HepG2 (cell line): ENCODE measurements around the gene CNPY4. TPM values are rescaled to one million over a fixed set of nuclear protein-coding genes. Genes with fewer than 3 reads are reported as not detected.

Source experiments
- EED ChIP-seq: sonication (generic); formaldehyde crosslinking; IDR thresholded peaks from 2 replicates; pipeline ENCODE4 v1.5.0; 2020; ENCODE audit warnings: mild to moderate bottlenecking, missing genetic modification reagents
- ELF4 ChIP-seq: sonication (generic); formaldehyde crosslinking; IDR thresholded peaks from 2 replicates; pipeline ENCODE4 v1.5.0; 2020; ENCODE audit warnings: missing genetic modification reagents, mild to moderate bottlenecking, moderate library complexity, borderline replicate concordance
- FOXO1 ChIP-seq: sonication (generic); formaldehyde crosslinking; IDR thresholded peaks from 2 replicates; pipeline ENCODE4 v1.4.0; 2020; ENCODE audit warnings: missing genetic modification reagents
- MAF1 ChIP-seq: sonication (generic); formaldehyde crosslinking; IDR thresholded peaks from 2 replicates; pipeline ENCODE4 v1.5.0; 2020; ENCODE audit warnings: missing genetic modification reagents, borderline replicate concordance
- MAZ ChIP-seq, 2 experiments: sonication (generic) in 1 of 2; formaldehyde crosslinking in 1 of 2; IDR thresholded peaks; 2 replicates each; pipeline versions ENCODE4 v1.5.0 to v1.6.1; 2012 to 2020; ENCODE audit warnings: low read depth in 2 of 2, mild to moderate bottlenecking in 2 of 2, borderline replicate concordance in 1 of 2, improper control_type of control experiment in 1 of 2, low read length in 1 of 2, missing genetic modification reagents in 1 of 2, moderate library complexity in 1 of 2
- MLLT10 ChIP-seq: sonication (generic); formaldehyde crosslinking; IDR thresholded peaks from 2 replicates; pipeline ENCODE4 v1.4.0; 2020; ENCODE audit warnings: missing genetic modification reagents
- NFYC ChIP-seq: IDR thresholded peaks from 2 replicates; pipeline ENCODE4 v1.6.1; 2016; ENCODE audit warnings: missing genetic modification reagents, missing compliant biosample characterization
- NKX3-1 ChIP-seq: sonication (generic); formaldehyde crosslinking; IDR thresholded peaks from 2 replicates; pipeline ENCODE4 v1.5.0; 2020; ENCODE audit warnings: missing genetic modification reagents
- PHF21A ChIP-seq: sonication (generic); formaldehyde crosslinking; IDR thresholded peaks from 2 replicates; pipeline ENCODE4 v1.5.0; 2020; ENCODE audit warnings: mild to moderate bottlenecking, missing genetic modification reagents
- PTBP1 ChIP-seq: fragments of 200-400 bp; formaldehyde crosslinking; IDR thresholded peaks from 2 replicates; pipeline ENCODE4 v1.6.1; 2018; ENCODE audit warnings: low read length, low read depth; ENCODE audit not compliant: poor library complexity, severe bottlenecking
- RFX1 ChIP-seq: fragments of 450-650 bp; IDR thresholded peaks from 2 replicates; pipeline ENCODE4 v1.6.1; 2017
- ZBTB7A ChIP-seq: sonication (generic); formaldehyde crosslinking; IDR thresholded peaks from 2 replicates; pipeline ENCODE4 v1.8.0; 2022; ENCODE audit warnings: mild to moderate bottlenecking, missing genetic modification reagents
- ZNF343 ChIP-seq: sonication (generic); formaldehyde crosslinking; IDR thresholded peaks from 2 replicates; pipeline ENCODE4 v1.4.0; 2020; ENCODE audit warnings: mild to moderate bottlenecking, missing genetic modification reagents
- ZNF780A ChIP-seq: sonication (generic); formaldehyde crosslinking; IDR thresholded peaks from 2 replicates; pipeline ENCODE4 v1.8.0; 2022; ENCODE audit warnings: mild to moderate bottlenecking, missing genetic modification reagents, moderate library complexity
- polyA plus RNA-seq, 8 experiments: library from polyadenylated mRNA; depleted of rRNA in 3 of 8; stranded (reverse) in 7 of 8; unstranded in 1 of 8; fragments of >200 nt; fragmentation: Illumina TruSeq in 4 of 8; extraction: Trizol in 4 of 8; gene quantifications; 2 replicates each; pipeline versions ENCODE4 v1.2.1 to v1.2.3, GENCODE V29; 2011 to 2016; ENCODE audit warnings: low read depth in 4 of 8, missing spikeins in 1 of 8, mixed read lengths in 1 of 8; ENCODE audit not compliant: insufficient read depth in 1 of 8
- total RNA-seq, 5 experiments: library from RNA; depleted of rRNA; stranded (reverse); fragments of >200 nt; fragmentation: Illumina TruSeq; extraction: Trizol; gene quantifications; 2 replicates each; pipeline ENCODE4 v1.2.3, GENCODE V29; 2016; ENCODE audit warnings: low read depth in 1 of 5
- TF ChIP-seq, protein P1 (sequence below), 2 experiments: sonication (generic) in 1 of 2; formaldehyde crosslinking in 1 of 2; IDR thresholded peaks; 2 replicates each; pipeline versions ENCODE4 v1.6.1 to v1.9.0; 2014 to 2022; ENCODE audit warnings: antibody characterized with exemption in 1 of 2, borderline replicate concordance in 1 of 2, inconsistent platforms in 1 of 2, low read depth in 1 of 2, missing genetic modification reagents in 1 of 2
- TF ChIP-seq, protein P2 (sequence below): sonication (generic); formaldehyde crosslinking; IDR thresholded peaks from 2 replicates; pipeline ENCODE4 v1.8.1; 2023; ENCODE audit warnings: mild to moderate bottlenecking, inconsistent platforms, moderate library complexity, missing genetic modification reagents, borderline replicate concordance
- TF ChIP-seq, protein P3 (sequence below): sonication (generic); formaldehyde crosslinking; IDR thresholded peaks from 2 replicates; pipeline ENCODE4 v1.5.1; 2020; ENCODE audit warnings: mild to moderate bottlenecking, missing genetic modification reagents
- TF ChIP-seq, protein P4 (sequence below): sonication (generic); formaldehyde crosslinking; IDR thresholded peaks from 2 replicates; pipeline ENCODE4 v1.5.0; 2020; ENCODE audit warnings: mild to moderate bottlenecking, low read depth, missing genetic modification reagents, borderline replicate concordance

CNPY4 gene
- total and polyA plus RNA-seq, 2 of the 13 experiments (the other 11 are each of a cell fraction or from before 2014, with no cell fraction given) = 6.2 to 12.7 TPM

DNA sequence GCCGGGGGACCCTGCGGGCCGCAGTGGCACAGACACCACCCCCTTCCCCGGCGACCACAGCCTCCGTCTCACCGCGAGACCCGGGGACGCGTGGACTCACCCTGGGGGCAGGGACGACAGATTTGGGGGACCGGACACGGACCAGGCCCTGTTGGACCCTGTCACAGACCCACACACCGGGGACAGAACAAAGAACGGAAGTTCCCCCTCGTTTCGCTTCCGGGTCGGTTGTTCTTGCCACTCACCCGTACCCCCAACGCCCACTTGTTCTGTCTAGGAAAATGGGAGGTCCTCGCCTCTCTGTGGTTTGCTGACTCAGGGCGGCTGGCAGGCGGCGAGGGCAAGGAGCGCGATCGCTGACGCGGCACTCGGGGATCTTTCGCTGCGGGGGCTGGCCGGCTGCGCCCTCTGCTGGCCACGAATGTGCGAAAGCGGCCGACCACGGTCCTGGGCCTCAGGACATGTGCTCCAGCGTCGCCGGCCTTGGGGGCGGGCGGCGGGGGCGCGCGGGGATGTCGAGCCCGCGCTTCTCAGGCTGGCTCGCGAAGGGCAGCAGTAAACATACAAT is 37.8 kb upstream of the CNPY4 start, which contains the start of gene ZNF3 (continued):
- TF ChIP-seq, protein P1, sequence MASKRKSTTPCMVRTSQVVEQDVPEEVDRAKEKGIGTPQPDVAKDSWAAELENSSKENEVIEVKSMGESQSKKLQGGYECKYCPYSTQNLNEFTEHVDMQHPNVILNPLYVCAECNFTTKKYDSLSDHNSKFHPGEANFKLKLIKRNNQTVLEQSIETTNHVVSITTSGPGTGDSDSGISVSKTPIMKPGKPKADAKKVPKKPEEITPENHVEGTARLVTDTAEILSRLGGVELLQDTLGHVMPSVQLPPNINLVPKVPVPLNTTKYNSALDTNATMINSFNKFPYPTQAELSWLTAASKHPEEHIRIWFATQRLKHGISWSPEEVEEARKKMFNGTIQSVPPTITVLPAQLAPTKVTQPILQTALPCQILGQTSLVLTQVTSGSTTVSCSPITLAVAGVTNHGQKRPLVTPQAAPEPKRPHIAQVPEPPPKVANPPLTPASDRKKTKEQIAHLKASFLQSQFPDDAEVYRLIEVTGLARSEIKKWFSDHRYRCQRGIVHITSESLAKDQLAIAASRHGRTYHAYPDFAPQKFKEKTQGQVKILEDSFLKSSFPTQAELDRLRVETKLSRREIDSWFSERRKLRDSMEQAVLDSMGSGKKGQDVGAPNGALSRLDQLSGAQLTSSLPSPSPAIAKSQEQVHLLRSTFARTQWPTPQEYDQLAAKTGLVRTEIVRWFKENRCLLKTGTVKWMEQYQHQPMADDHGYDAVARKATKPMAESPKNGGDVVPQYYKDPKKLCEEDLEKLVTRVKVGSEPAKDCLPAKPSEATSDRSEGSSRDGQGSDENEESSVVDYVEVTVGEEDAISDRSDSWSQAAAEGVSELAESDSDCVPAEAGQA (IDR thresholded peaks at IDR 0.05; ENCODE audit: low read depth) = 0 out of 2 replicates have a peak, but pooled peaks have one; percentile 55
- TF ChIP-seq, protein P1 (CRISPR knock-in tag; IDR thresholded peaks at IDR 0.05; ENCODE audit: borderline replicate concordance) = no peak; the same call in 1 of the 2 replicates
- TF ChIP-seq PTBP1 (no peak), MAZ (IDR thresholded peaks at IDR 0.05; ENCODE audit: borderline replicate concordance, low read depth, low read length) (peak; percentile 83), MAZ (CRISPR knock-in tag; IDR thresholded peaks at IDR 0.05; ENCODE audit: low read depth) (peak; percentile 97), NFYC (CRISPR knock-in tag) (no peak; the same call in 1 of the 2 replicates), ZNF343 (CRISPR knock-in tag) (no peak), MAF1 (CRISPR knock-in tag) (peak; percentile 81), EED (CRISPR knock-in tag) (no peak; the same call in 1 of the 2 replicates), NKX3-1 (peak; percentile 46; the same call in 1 of the 2 replicates), RFX1 (no peak), ZNF780A (CRISPR knock-in tag) (no peak), ZBTB7A (CRISPR knock-in tag) (peak; percentile 16; the same call in 1 of the 2 replicates), MLLT10 (no peak; the same call in 1 of the 2 replicates), FOXO1 (CRISPR knock-in tag) (peak; percentile 77), PHF21A (CRISPR knock-in tag) (peak; percentile 94), ELF4 (CRISPR knock-in tag) (0 out of 2 replicates have a peak, but pooled peaks have one; percentile 29)
- TF ChIP-seq, protein P2, sequence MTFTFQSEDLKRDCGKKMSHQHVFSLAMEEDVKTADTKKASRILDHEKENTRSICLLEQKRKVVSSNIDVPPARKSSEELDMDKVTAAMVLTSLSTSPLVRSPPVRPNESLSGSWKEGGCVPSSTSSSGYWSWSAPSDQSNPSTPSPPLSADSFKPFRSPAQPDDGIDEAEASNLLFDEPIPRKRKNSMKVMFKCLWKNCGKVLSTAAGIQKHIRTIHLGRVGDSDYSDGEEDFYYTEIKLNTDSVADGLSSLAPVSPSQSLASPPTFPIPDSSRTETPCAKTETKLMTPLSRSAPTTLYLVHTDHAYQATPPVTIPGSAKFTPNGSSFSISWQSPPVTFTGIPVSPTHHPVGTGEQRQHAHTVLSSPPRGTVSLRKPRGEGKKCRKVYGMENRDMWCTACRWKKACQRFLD (CRISPR knock-in tag) = 0 out of 2 replicates have a peak, but pooled peaks have one; percentile 0
- TF ChIP-seq, protein P3, sequence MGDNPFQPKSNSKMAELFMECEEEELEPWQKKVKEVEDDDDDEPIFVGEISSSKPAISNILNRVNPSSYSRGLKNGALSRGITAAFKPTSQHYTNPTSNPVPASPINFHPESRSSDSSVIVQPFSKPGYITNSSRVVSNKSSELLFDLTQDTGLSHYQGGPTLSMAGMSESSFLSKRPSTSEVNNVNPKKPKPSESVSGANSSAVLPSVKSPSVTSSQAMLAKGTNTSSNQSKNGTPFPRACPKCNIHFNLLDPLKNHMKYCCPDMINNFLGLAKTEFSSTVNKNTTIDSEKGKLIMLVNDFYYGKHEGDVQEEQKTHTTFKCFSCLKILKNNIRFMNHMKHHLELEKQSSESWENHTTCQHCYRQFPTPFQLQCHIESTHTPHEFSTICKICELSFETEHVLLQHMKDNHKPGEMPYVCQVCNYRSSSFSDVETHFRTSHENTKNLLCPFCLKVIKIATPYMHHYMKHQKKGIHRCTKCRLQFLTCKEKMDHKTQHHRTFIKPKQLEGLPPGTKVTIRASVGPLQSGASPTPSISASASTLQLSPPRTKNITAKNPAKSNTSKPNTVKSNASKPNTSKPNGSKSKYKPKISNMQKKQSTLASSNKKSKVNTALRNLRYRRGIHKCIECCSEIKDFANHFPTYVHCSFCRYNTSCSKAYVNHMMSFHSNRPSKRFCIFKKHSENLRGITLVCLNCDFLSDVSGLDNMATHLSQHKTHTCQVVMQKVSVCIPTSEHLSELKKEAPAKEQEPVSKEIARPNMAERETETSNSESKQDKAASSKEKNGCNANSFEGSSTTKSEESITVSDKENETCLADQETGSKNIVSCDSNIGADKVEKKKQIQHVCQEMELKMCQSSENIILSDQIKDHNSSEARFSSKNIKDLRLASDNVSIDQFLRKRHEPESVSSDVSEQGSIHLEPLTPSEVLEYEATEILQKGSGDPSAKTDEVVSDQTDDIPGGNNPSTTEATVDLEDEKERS (CRISPR knock-in tag) = peak; percentile 12; the same call in 1 of the 2 replicates
- TF ChIP-seq, protein P4, sequence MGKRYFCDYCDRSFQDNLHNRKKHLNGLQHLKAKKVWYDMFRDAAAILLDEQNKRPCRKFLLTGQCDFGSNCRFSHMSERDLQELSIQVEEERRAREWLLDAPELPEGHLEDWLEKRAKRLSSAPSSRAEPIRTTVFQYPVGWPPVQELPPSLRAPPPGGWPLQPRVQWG = no peak
